Activated T-cell treated with anti-CD3 and anti-CD28 coated beads for 4 hours (primary cell): ENCODE data around the gene FILIP1L.

Source experiments
- DNase-seq: peaks from one replicate; pipeline ENCODE4 v3.0.0-alpha.2; 2020

Gene FILIP1L

GRCh38 chr3:100114413-100115030, at the start of gene FILIP1L:
FILIP1L (minus strand) TSS chr3:100114501.
- no peak for DNase-seq

- DNase-seq, result no peak
Measured at GRCh38 chr3:100163787-100164186, 49.5 kb upstream of the FILIP1L start.

GRCh38 chr3:100160521-100160920, 46.2 kb upstream of the FILIP1L start:
- no peak for DNase-seq

GRCh38 chr3:100159331-100160153, 45.2 kb upstream of the FILIP1L start:
- no peak for DNase-seq

GRCh38 chr3:100158918-100159330, 44.6 kb upstream of the FILIP1L start:
- no peak for DNase-seq

- no peak for DNase-seq
Measured at GRCh38 chr3:100157685-100158084, 43.4 kb upstream of the FILIP1L start.

GRCh38 chr3:100155590-100155989, 41.3 kb upstream of the FILIP1L start:
- DNase-seq, result no peak

- no peak for DNase-seq
Measured at GRCh38 chr3:100155128-100155527, 40.8 kb upstream of the FILIP1L start.

- DNase-seq, result no peak
Measured at GRCh38 chr3:100154171-100154570, 39.9 kb upstream of the FILIP1L start.

GRCh38 chr3:100151024-100151707, 36.9 kb upstream of the FILIP1L start:
- no peak for DNase-seq

GRCh38 chr3:100150473-100150872, 36.2 kb upstream of the FILIP1L start:
- no peak for DNase-seq

- DNase-seq, result no peak
Measured at GRCh38 chr3:100149713-100150415, 35.6 kb upstream of the FILIP1L start.

- no peak for DNase-seq
Measured at GRCh38 chr3:100149130-100149529, 34.8 kb upstream of the FILIP1L start.

- DNase-seq, result no peak
Measured at GRCh38 chr3:100144255-100144866, 30.1 kb upstream of the FILIP1L start.

GRCh38 chr3:100141586-100141985, 27.3 kb upstream of the FILIP1L start:
- no peak for DNase-seq

GRCh38 chr3:100140976-100141375, 26.7 kb upstream of the FILIP1L start:
- no peak for DNase-seq

- DNase-seq, result no peak
Measured at GRCh38 chr3:100136921-100137320, 22.6 kb upstream of the FILIP1L start.

- no peak for DNase-seq
Measured at GRCh38 chr3:100131241-100131640, 16.9 kb upstream of the FILIP1L start.

GRCh38 chr3:100129941-100130340, 15.6 kb upstream of the FILIP1L start:
- no peak for DNase-seq

GRCh38 chr3:100128565-100128964, 14.3 kb upstream of the FILIP1L start:
- DNase-seq, result no peak

GRCh38 chr3:100127792-100128191, 13.5 kb upstream of the FILIP1L start:
- DNase-seq, result no peak

GRCh38 chr3:100125161-100125938, 11.0 kb upstream of the FILIP1L start:
- no peak for DNase-seq
